Prostate gland (tissue), 2 donors: Measurements from ENCODE around the gene CCDC175.

Experiments used
- POLR2A ChIP-seq: fragments of 450-650 bp; IDR thresholded peaks from one replicate; pipeline ENCODE4 v1.6.1; 2016; ENCODE audit warnings: antibody characterized with exemption, mild to moderate bottlenecking
- TF ChIP-seq, protein P1 (sequence below), 4 experiments: fragments of 200-600 bp in 2 of 4; fragments of 450-650 bp in 2 of 4; sonication (generic) in 2 of 4; IDR thresholded peaks; 1 replicate in 3 of 4; 2 replicates in 1 of 4; pipeline ENCODE4 v1.5.1; 2016 to 2019; ENCODE audit warnings: antibody characterized with exemption in 4 of 4, mild to moderate bottlenecking in 2 of 4, moderate library complexity in 2 of 4

DNA sequence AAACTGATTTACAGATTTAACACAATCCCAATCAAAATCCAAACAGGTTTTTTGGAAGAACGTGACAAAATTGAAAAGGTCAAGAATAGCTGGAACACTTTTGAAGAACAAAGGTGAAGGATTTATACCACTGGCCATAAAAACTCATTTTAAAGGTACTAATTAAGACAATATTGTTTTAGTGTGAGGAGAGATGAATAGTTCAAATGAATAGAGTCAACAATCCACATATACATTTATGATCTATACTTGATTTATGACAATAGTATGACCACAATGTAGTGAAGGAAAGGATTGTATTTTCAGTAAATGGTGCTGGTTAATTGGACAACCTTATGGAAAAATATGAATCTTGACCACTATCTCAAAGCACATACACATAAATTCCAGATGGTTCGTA lies 29.3 kb downstream of the CCDC175 start:
- TF ChIP-seq, protein P1, sequence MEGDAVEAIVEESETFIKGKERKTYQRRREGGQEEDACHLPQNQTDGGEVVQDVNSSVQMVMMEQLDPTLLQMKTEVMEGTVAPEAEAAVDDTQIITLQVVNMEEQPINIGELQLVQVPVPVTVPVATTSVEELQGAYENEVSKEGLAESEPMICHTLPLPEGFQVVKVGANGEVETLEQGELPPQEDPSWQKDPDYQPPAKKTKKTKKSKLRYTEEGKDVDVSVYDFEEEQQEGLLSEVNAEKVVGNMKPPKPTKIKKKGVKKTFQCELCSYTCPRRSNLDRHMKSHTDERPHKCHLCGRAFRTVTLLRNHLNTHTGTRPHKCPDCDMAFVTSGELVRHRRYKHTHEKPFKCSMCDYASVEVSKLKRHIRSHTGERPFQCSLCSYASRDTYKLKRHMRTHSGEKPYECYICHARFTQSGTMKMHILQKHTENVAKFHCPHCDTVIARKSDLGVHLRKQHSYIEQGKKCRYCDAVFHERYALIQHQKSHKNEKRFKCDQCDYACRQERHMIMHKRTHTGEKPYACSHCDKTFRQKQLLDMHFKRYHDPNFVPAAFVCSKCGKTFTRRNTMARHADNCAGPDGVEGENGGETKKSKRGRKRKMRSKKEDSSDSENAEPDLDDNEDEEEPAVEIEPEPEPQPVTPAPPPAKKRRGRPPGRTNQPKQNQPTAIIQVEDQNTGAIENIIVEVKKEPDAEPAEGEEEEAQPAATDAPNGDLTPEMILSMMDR (IDR thresholded peaks at IDR 0.05): no peak
- no peak for TF ChIP-seq POLR2A
